OCI-LY7 (cell line): ENCODE data around the gene ZBTB1. TPM values are rescaled to one million over a fixed set of nuclear protein-coding genes. Genes with fewer than 3 reads are reported as not detected.

Source experiments
- BruUV-seq: library from RNA; stranded (reverse); fragments of 400-500 nt; replicated peaks from 2 replicates; lab custom pipeline; 2021; lab: Mats Ljungman, UMichigan
- CTCF ChIA-PET: fragments of 300-600 bp; sonication (Branson Sonifier 250); formaldehyde crosslinking; loops from one replicate; lab custom pipeline; 2022; ENCODE audit warnings: antibody characterized with exemption; ENCODE audit not compliant: unreplicated experiment; lab: Charles Lee
- POLR2A ChIA-PET: fragments of 300-600 bp; sonication (Branson Sonifier 250); formaldehyde crosslinking; loops from one replicate; lab custom pipeline; 2022; ENCODE audit warnings: antibody characterized with exemption; lab: Charles Lee
- DNase-seq: peaks from one replicate; pipeline ENCODE4 v3.0.0-alpha.2; 2015; ENCODE audit warnings: low spot score
- H2AFZ ChIP-seq: fragments of 200-600 bp; sonication (generic), shearing (Covaris generic); 2 replicates; pipeline ENCODE4 v1.6.1; 2014; ENCODE audit warnings: mild to moderate bottlenecking, antibody characterized with exemption, low read length, moderate library complexity
- H3K27ac ChIP-seq: fragments of 200-600 bp; sonication (generic); 2 replicates; pipeline ENCODE4 v1.5.1; 2014; ENCODE audit warnings: mixed run types, low read depth, mild to moderate bottlenecking, moderate library complexity, low read length, inconsistent platforms; ENCODE audit not compliant: poor library complexity, severe bottlenecking
- H3K36me3 ChIP-seq: fragments of 200-600 bp; sonication (generic); 2 replicates; pipeline ENCODE4 v1.6.1; 2014; ENCODE audit warnings: mild to moderate bottlenecking, antibody characterized with exemption, low read length, moderate library complexity, mixed read lengths; ENCODE audit not compliant: insufficient read depth
- H3K4me1 ChIP-seq: fragments of 200-600 bp; sonication (generic); 2 replicates; pipeline ENCODE4 v1.5.1; 2014; ENCODE audit warnings: mild to moderate bottlenecking, low read length; ENCODE audit not compliant: insufficient read depth, poor library complexity, severe bottlenecking
- H3K4me2 ChIP-seq: fragments of 200-600 bp; sonication (generic); 2 replicates; pipeline ENCODE4 v1.6.1; 2014; ENCODE audit warnings: mild to moderate bottlenecking, low read length
- H3K4me3 ChIP-seq: fragments of 200-600 bp; sonication (generic); 2 replicates; pipeline ENCODE4 v1.5.1; 2014; ENCODE audit warnings: mild to moderate bottlenecking, low read depth, low read length; ENCODE audit not compliant: poor library complexity, severe bottlenecking
- H3K79me2 ChIP-seq: fragments of 200-600 bp; sonication (generic); 2 replicates; pipeline ENCODE4 v1.6.1; 2016; ENCODE audit warnings: low read depth, mild to moderate bottlenecking, low read length, moderate library complexity, mixed read lengths; ENCODE audit not compliant: insufficient read depth
- H3K9me2 ChIP-seq: fragments of 200-600 bp; sonication (generic); 2 replicates; pipeline ENCODE4 v1.6.1; 2016; ENCODE audit warnings: mild to moderate bottlenecking, low read length, mixed read lengths; ENCODE audit not compliant: insufficient read depth
- H3K9me3 ChIP-seq: fragments of 200-600 bp; sonication (generic); 2 replicates; pipeline ENCODE4 v1.6.1; 2014; ENCODE audit warnings: mild to moderate bottlenecking, mixed run types, low read length, mixed read lengths
- H4K20me1 ChIP-seq: fragments of 200-600 bp; sonication (generic); 2 replicates; pipeline ENCODE4 v1.6.1; 2014; ENCODE audit warnings: mild to moderate bottlenecking, antibody characterized with exemption, low read length, moderate library complexity, mixed read lengths; ENCODE audit not compliant: insufficient read depth
- CTCF ChIP-seq: fragments of 200-600 bp; sonication (generic); conservative IDR thresholded peaks from 2 replicates; pipeline ENCODE4 v1.5.1; 2014; ENCODE audit warnings: mild to moderate bottlenecking, antibody characterized with exemption, low read length, moderate library complexity, mixed read lengths
- EZH2phosphoT487 ChIP-seq: fragments of 200-600 bp; sonication (generic); IDR thresholded peaks from 2 replicates; pipeline ENCODE4 v1.6.1; 2018; ENCODE audit warnings: low read depth, borderline replicate concordance, mild to moderate bottlenecking, mixed run types, antibody characterized with exemption, low read length, moderate library complexity, mixed read lengths
- intact Hi-C: fragments of 100-400 bp; cut with micrococcal nuclease; formaldehyde crosslinking; loops from one replicate; pipeline ENCODE4 v1.10.0; 2022; ENCODE audit not compliant: unreplicated experiment
- total RNA-seq, 2 experiments: library from RNA; depleted of rRNA in 1 of 2; stranded (reverse); fragments of >200 nt in 1 of 2; shearing (Covaris generic) in 1 of 2; gene quantifications; 2 replicates each; pipeline ENCODE4 v1.2.3, GENCODE V29; 2014 to 2022

Gene ZBTB1
- total RNA-seq, 2 experiments from 2014 or later: 34.1 to 49.5 TPM

- peak; percentile 93 for DNase-seq
- BruUV-seq: no TSS peak
- Histone ChIP-seq H3K4me2 (peak overlapping the region; percentile 99), H3K4me1 (peaks cover 55% of the 10 kb centered on the region), H3K9me3 (no peaks in the 10 kb centered on the region), H3K9me2 (no peaks in the 10 kb centered on the region), H3K27ac (peak overlapping the region; percentile 96), H3K79me2 (peaks cover 78% of the 10 kb centered on the region), H4K20me1 (peaks cover 40% of the 10 kb centered on the region), H2AFZ (peak overlapping the region; percentile 49), H3K36me3 (no peaks in the 10 kb centered on the region; the same call in 1 of the 2 replicates), H3K4me3 (peak overlapping the region; percentile 87)
- TF ChIP-seq EZH2phosphoT487 (no peak), CTCF (no peak)
- ChIA-PET POLR2A (interaction anchor here (0.6 to 2.1 kb wide), 7 partner anchors 8 to 478 kb away, joined by 3 to 5 read pairs (median 3); no protein-coding TSS in a partner anchor), CTCF (interaction anchor here (0.6 kb wide), 1 partner anchor 83 kb away, joined by 8 read pairs; no protein-coding TSS in a partner anchor)
- intact Hi-C loops: loop anchor here (2.0 to 10.0 kb wide), 3 partner anchors 166 to 780 kb away; partner anchors contain the start of genes SGPP1 and SYNE2
Observed at GRCh38 chr14:64504897-64505794, 576 bp downstream of the ZBTB1 start.

DNA sequence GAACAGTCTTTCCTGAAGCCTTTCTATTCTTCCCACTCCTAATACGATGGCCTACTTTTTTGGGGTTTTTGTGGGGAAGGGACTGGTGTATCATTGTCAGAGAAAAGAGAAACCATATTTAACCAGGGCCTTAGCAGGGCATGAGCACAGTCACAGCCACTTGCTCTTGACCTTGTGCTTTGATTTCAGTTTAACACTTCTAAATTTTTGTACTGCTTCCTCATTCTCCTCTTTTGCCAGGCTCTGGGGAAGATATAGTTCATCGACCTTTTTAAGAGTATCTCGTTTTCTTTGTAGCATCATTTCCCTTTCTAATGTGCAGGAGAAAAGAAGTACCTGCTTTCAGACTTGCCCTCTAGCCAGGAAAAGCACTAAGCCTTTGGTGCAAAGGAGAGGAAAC is 2.2 kb downstream of the ZBTB1 start:
- H3K9me2 ChIP-seq: no peaks in the 10 kb centered on the region
- POLR2A ChIA-PET: interaction anchor here (2.1 kb wide), 1 partner anchor 10 kb away, joined by 5 read pairs; no protein-coding TSS in a partner anchor
- no TSS peak for BruUV-seq
- intact Hi-C loops: loop anchor here (10.0 kb wide), 1 partner anchor 782 kb away; the partner anchor contains the start of gene SGPP1
- peaks cover 3% of the 10 kb centered on the region; the same call in 1 of the 2 replicates for H3K36me3 ChIP-seq
- CTCF ChIA-PET: no interaction called here
- H3K9me3 ChIP-seq: no peaks in the 10 kb centered on the region
- H3K79me2 ChIP-seq: peaks cover 77% of the 10 kb centered on the region
- peak; percentile 25 for DNase-seq
- peak overlapping the region; percentile 5 for H3K27ac ChIP-seq
- H4K20me1 ChIP-seq: peaks cover 45% of the 10 kb centered on the region
- H2AFZ ChIP-seq: no peak overlapping the region
- no peak for TF ChIP-seq EZH2phosphoT487
- no peak for TF ChIP-seq CTCF
- H3K4me3 ChIP-seq: peak overlapping the region; percentile 87
- H3K4me1 ChIP-seq: peaks cover 55% of the 10 kb centered on the region
- peak overlapping the region; percentile 99 for H3K4me2 ChIP-seq
